Hematopoietic multipotent progenitor cell treated with erythropoietin and hydrocortisone succinate and interleukin-3 and kit ligand, for 15 days (in vitro differentiated cells): Measurements from ENCODE around the gene PRG2.
A peak's percentile ranks its signal among the peaks of the same experiment; 100 is the strongest.
"Not testable (repeated sequence)": the region's sequence is repeated elsewhere in the genome, so short reads cannot be mapped to it uniquely, and the experiment has no call there.

Experiments
- DNase-seq: peaks from one replicate; pipeline ENCODE4 v3.0.0-alpha.2; 2015; ENCODE audit warnings: low spot score

PRG2 gene

GRCh38 chr11:57347336-57347735 lies 43.1 kb downstream of the PRG2 start:
- no peak for DNase-seq

GRCh38 chr11:57345555-57346211 lies 44.8 kb downstream of the PRG2 start:
- peak; percentile 81 for DNase-seq

GRCh38 chr11:57344826-57345225 lies 45.6 kb downstream of the PRG2 start:
- DNase-seq: no peak

GRCh38 chr11:57343825-57344224 lies 46.6 kb downstream of the PRG2 start:
- DNase-seq: no peak

- DNase-seq: no peak
Measured at GRCh38 chr11:57342702-57343101, 47.7 kb downstream of the PRG2 start.

GRCh38 chr11:57341250-57341808 lies 49.1 kb downstream of the PRG2 start:
- DNase-seq: no peak

GRCh38 chr11:57340039-57340615 lies 50.3 kb downstream of the PRG2 start:
- no peak for DNase-seq

GRCh38 chr11:57339328-57339727 lies 51.1 kb downstream of the PRG2 start:
- no peak for DNase-seq

- DNase-seq: no peak
Measured at GRCh38 chr11:57338142-57338541, 52.3 kb downstream of the PRG2 start, which contains the start of gene P2RX3. Gene P2RX3, plus strand, starts transcription at chr11:57338352. Its CDS starts 199 bp downstream, at chr11:57338551.

- DNase-seq: not testable (repeated sequence)
Measured at GRCh38 chr11:57336856-57337255, 53.6 kb downstream of the PRG2 start.
